HepG2 (cell line): ENCODE results near the gene TPX2. TPM values are rescaled to one million over a fixed set of nuclear protein-coding genes. Genes with fewer than 3 reads are reported as not detected.

Experiments
- PCBP1 ChIP-seq: fragments of 200-400 bp; formaldehyde crosslinking; IDR thresholded peaks from 2 replicates; pipeline ENCODE4 v1.6.1; 2017; ENCODE audit warnings: mild to moderate bottlenecking, low read depth, low read length, borderline replicate concordance
- SAP130 ChIP-seq: IDR thresholded peaks from 2 replicates; pipeline ENCODE4 v1.6.1; 2016; ENCODE audit warnings: low read depth
- SPEN ChIP-seq: sonication (generic); formaldehyde crosslinking; IDR thresholded peaks from 2 replicates; pipeline ENCODE4 v1.5.1; 2020; ENCODE audit warnings: low read depth, mild to moderate bottlenecking, missing genetic modification reagents
- ZC3H4 ChIP-seq: sonication (generic); formaldehyde crosslinking; IDR thresholded peaks from 2 replicates; pipeline ENCODE4 v1.4.0; 2020; ENCODE audit warnings: missing genetic modification reagents, borderline replicate concordance
- ZKSCAN8 ChIP-seq: IDR thresholded peaks from 2 replicates; pipeline ENCODE4 v1.6.1; 2016; ENCODE audit warnings: borderline replicate concordance, missing genetic modification reagents, missing compliant biosample characterization
- ZNF10 ChIP-seq: sonication (generic); formaldehyde crosslinking; IDR thresholded peaks from 2 replicates; pipeline ENCODE4 v1.4.0; 2020; ENCODE audit warnings: mild to moderate bottlenecking, low read depth, missing genetic modification reagents, borderline replicate concordance
- ZNF225 ChIP-seq: sonication (generic); formaldehyde crosslinking; IDR thresholded peaks from 2 replicates; pipeline ENCODE4 v1.4.0; 2020; ENCODE audit warnings: mild to moderate bottlenecking, missing genetic modification reagents
- ZNF468 ChIP-seq: sonication (generic); formaldehyde crosslinking; IDR thresholded peaks from 2 replicates; pipeline ENCODE4 v1.8.0; 2022; ENCODE audit warnings: mild to moderate bottlenecking, moderate library complexity, missing genetic modification reagents
- polyA plus RNA-seq, 8 experiments: library from polyadenylated mRNA; depleted of rRNA in 3 of 8; stranded (reverse) in 7 of 8; unstranded in 1 of 8; fragments of >200 nt; fragmentation: Illumina TruSeq in 4 of 8; extraction: Trizol in 4 of 8; gene quantifications; 2 replicates each; pipeline versions ENCODE4 v1.2.1 to v1.2.3, GENCODE V29; 2011 to 2016; ENCODE audit warnings: low read depth in 4 of 8, missing spikeins in 1 of 8, mixed read lengths in 1 of 8; ENCODE audit not compliant: insufficient read depth in 1 of 8
- total RNA-seq, 5 experiments: library from RNA; depleted of rRNA; stranded (reverse); fragments of >200 nt; fragmentation: Illumina TruSeq; extraction: Trizol; gene quantifications; 2 replicates each; pipeline ENCODE4 v1.2.3, GENCODE V29; 2016; ENCODE audit warnings: low read depth in 1 of 5
- TF ChIP-seq, protein P1 (sequence below): sonication (generic); formaldehyde crosslinking; IDR thresholded peaks from 2 replicates; pipeline ENCODE4 v1.4.0; 2020; ENCODE audit warnings: missing genetic modification reagents
- TF ChIP-seq, protein P2 (sequence below): sonication (generic); formaldehyde crosslinking; IDR thresholded peaks from 2 replicates; pipeline ENCODE4 v1.5.1; 2020; ENCODE audit warnings: mild to moderate bottlenecking, missing genetic modification reagents, moderate library complexity
- TF ChIP-seq, protein P3 (sequence below): IDR thresholded peaks from 2 replicates; pipeline ENCODE4 v1.6.1; 2012; ENCODE audit warnings: low read depth, low read length, improper control_type of control experiment
- TF ChIP-seq, protein P4 (sequence below): sonication (generic); formaldehyde crosslinking; IDR thresholded peaks from 2 replicates; pipeline ENCODE4 v1.8.1; 2023; ENCODE audit warnings: missing genetic modification reagents, mild to moderate bottlenecking, borderline replicate concordance
- TF ChIP-seq, protein P5 (sequence below): sonication (generic); formaldehyde crosslinking; IDR thresholded peaks from 2 replicates; pipeline ENCODE4 v1.4.0; 2020; ENCODE audit warnings: mild to moderate bottlenecking, low read depth, missing genetic modification reagents
- TF ChIP-seq, protein P6 (sequence below): sonication (generic); formaldehyde crosslinking; IDR thresholded peaks from 2 replicates; pipeline ENCODE4 v1.8.0; 2022; ENCODE audit warnings: mild to moderate bottlenecking, missing genetic modification reagents
- TF ChIP-seq, protein P7 (sequence below): sonication (generic); formaldehyde crosslinking; IDR thresholded peaks from 2 replicates; pipeline ENCODE4 v1.8.1; 2023; ENCODE audit warnings: missing genetic modification reagents, inconsistent platforms, borderline replicate concordance

Gene TPX2
- total and polyA plus RNA-seq, 2 of the 13 experiments (the other 11 are each of a cell fraction or from before 2014, with no cell fraction given): 34.3 to 124 TPM

DNA sequence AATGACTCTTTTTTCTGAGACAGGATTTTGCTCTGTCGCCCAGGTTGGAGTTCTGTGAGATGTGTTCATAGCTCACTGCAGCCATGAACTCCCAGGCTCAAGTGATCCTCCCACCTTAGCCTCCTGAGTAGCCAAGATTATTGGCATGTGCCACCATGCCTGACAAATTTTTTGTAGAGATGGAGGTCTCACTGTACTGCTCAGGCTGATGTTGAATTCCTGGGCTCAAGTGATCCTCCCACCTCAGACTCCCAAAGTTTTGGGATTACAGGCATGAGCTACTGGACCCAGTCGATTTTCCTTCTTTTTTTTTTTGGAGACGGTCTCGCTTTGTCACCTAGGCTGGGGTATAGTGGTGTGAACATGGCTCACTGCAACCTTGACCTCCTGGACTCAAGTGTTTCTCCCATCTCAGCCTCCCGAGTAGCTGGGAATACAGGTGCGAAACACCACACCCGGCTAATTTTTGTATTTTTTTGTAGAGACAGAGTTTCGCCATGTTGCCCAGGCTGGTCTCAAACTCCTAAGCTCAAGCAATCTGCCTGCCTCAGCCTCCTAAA, 40.8 kb upstream of the TPX2 start (continued):
- TF ChIP-seq, protein P1, sequence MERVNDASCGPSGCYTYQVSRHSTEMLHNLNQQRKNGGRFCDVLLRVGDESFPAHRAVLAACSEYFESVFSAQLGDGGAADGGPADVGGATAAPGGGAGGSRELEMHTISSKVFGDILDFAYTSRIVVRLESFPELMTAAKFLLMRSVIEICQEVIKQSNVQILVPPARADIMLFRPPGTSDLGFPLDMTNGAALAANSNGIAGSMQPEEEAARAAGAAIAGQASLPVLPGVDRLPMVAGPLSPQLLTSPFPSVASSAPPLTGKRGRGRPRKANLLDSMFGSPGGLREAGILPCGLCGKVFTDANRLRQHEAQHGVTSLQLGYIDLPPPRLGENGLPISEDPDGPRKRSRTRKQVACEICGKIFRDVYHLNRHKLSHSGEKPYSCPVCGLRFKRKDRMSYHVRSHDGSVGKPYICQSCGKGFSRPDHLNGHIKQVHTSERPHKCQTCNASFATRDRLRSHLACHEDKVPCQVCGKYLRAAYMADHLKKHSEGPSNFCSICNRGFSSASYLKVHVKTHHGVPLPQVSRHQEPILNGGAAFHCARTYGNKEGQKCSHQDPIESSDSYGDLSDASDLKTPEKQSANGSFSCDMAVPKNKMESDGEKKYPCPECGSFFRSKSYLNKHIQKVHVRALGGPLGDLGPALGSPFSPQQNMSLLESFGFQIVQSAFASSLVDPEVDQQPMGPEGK: no peak
- TF ChIP-seq, protein P2, sequence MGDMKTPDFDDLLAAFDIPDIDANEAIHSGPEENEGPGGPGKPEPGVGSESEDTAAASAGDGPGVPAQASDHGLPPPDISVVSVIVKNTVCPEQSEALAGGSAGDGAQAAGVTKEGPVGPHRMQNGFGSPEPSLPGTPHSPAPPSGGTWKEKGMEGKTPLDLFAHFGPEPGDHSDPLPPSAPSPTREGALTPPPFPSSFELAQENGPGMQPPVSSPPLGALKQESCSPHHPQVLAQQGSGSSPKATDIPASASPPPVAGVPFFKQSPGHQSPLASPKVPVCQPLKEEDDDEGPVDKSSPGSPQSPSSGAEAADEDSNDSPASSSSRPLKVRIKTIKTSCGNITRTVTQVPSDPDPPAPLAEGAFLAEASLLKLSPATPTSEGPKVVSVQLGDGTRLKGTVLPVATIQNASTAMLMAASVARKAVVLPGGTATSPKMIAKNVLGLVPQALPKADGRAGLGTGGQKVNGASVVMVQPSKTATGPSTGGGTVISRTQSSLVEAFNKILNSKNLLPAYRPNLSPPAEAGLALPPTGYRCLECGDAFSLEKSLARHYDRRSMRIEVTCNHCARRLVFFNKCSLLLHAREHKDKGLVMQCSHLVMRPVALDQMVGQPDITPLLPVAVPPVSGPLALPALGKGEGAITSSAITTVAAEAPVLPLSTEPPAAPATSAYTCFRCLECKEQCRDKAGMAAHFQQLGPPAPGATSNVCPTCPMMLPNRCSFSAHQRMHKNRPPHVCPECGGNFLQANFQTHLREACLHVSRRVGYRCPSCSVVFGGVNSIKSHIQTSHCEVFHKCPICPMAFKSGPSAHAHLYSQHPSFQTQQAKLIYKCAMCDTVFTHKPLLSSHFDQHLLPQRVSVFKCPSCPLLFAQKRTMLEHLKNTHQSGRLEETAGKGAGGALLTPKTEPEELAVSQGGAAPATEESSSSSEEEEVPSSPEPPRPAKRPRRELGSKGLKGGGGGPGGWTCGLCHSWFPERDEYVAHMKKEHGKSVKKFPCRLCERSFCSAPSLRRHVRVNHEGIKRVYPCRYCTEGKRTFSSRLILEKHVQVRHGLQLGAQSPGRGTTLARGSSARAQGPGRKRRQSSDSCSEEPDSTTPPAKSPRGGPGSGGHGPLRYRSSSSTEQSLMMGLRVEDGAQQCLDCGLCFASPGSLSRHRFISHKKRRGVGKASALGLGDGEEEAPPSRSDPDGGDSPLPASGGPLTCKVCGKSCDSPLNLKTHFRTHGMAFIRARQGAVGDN (CRISPR knock-in tag): no peak
- no peak for TF ChIP-seq ZNF10 (CRISPR knock-in tag)
- TF ChIP-seq, protein P3, sequence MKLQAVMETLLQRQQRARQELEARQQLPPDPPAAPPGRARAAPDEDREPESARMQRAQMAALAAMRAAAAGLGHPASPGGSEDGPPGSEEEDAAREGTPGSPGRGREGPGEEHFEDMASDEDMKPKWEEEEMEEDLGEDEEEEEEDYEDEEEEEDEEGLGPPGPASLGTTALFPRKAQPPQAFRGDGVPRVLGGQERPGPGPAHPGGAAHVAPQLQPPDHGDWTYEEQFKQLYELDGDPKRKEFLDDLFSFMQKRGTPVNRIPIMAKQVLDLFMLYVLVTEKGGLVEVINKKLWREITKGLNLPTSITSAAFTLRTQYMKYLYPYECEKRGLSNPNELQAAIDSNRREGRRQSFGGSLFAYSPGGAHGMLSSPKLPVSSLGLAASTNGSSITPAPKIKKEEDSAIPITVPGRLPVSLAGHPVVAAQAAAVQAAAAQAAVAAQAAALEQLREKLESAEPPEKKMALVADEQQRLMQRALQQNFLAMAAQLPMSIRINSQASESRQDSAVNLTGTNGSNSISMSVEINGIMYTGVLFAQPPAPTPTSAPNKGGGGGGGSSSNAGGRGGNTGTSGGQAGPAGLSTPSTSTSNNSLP: no peak
- TF ChIP-seq, protein P4, sequence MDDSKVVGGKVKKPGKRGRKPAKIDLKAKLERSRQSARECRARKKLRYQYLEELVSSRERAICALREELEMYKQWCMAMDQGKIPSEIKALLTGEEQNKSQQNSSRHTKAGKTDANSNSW (CRISPR knock-in tag): no peak
- no peak; the same call in 1 of the 2 replicates for TF ChIP-seq ZNF225 (CRISPR knock-in tag)
- TF ChIP-seq, protein P5, sequence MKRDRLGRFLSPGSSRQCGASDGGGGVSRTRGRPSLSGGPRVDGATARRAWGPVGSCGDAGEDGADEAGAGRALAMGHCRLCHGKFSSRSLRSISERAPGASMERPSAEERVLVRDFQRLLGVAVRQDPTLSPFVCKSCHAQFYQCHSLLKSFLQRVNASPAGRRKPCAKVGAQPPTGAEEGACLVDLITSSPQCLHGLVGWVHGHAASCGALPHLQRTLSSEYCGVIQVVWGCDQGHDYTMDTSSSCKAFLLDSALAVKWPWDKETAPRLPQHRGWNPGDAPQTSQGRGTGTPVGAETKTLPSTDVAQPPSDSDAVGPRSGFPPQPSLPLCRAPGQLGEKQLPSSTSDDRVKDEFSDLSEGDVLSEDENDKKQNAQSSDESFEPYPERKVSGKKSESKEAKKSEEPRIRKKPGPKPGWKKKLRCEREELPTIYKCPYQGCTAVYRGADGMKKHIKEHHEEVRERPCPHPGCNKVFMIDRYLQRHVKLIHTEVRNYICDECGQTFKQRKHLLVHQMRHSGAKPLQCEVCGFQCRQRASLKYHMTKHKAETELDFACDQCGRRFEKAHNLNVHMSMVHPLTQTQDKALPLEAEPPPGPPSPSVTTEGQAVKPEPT (CRISPR knock-in tag): no peak
- TF ChIP-seq SPEN (CRISPR knock-in tag): no peak; the same call in 1 of the 2 replicates
- 0 out of 2 replicates have a peak, but pooled peaks have one; percentile 67 for TF ChIP-seq ZNF468 (CRISPR knock-in tag)
- TF ChIP-seq, protein P6, sequence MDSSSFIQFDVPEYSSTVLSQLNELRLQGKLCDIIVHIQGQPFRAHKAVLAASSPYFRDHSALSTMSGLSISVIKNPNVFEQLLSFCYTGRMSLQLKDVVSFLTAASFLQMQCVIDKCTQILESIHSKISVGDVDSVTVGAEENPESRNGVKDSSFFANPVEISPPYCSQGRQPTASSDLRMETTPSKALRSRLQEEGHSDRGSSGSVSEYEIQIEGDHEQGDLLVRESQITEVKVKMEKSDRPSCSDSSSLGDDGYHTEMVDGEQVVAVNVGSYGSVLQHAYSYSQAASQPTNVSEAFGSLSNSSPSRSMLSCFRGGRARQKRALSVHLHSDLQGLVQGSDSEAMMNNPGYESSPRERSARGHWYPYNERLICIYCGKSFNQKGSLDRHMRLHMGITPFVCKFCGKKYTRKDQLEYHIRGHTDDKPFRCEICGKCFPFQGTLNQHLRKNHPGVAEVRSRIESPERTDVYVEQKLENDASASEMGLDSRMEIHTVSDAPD (CRISPR knock-in tag): no peak
- TF ChIP-seq, protein P7, sequence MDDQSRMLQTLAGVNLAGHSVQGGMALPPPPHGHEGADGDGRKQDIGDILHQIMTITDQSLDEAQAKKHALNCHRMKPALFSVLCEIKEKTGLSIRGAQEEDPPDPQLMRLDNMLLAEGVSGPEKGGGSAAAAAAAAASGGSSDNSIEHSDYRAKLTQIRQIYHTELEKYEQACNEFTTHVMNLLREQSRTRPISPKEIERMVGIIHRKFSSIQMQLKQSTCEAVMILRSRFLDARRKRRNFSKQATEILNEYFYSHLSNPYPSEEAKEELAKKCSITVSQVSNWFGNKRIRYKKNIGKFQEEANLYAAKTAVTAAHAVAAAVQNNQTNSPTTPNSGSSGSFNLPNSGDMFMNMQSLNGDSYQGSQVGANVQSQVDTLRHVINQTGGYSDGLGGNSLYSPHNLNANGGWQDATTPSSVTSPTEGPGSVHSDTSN: no peak
- no peak for TF ChIP-seq ZKSCAN8 (CRISPR knock-in tag)
- TF ChIP-seq ZC3H4 (CRISPR knock-in tag): no peak; the same call in 1 of the 2 replicates
- TF ChIP-seq PCBP1: no peak
- TF ChIP-seq SAP130 (CRISPR knock-in tag): no peak
